HG03060 (cell line): ENCODE results near the gene NAT8.
"Not testable (repeated sequence)": the region's sequence is repeated elsewhere in the genome, so short reads cannot be mapped to it uniquely, and the experiment has no call there.

Source experiments
- ATAC-seq: cut with Tn5 transposase; IDR thresholded peaks from one replicate; pipeline ENCODE4 v1.9.1; 2021; ENCODE audit warnings: low read depth, moderate number of reproducible peaks; ENCODE audit not compliant: unreplicated experiment

The NAT8 gene, protein sequence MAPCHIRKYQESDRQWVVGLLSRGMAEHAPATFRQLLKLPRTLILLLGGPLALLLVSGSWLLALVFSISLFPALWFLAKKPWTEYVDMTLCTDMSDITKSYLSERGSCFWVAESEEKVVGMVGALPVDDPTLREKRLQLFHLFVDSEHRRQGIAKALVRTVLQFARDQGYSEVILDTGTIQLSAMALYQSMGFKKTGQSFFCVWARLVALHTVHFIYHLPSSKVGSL

DNA sequence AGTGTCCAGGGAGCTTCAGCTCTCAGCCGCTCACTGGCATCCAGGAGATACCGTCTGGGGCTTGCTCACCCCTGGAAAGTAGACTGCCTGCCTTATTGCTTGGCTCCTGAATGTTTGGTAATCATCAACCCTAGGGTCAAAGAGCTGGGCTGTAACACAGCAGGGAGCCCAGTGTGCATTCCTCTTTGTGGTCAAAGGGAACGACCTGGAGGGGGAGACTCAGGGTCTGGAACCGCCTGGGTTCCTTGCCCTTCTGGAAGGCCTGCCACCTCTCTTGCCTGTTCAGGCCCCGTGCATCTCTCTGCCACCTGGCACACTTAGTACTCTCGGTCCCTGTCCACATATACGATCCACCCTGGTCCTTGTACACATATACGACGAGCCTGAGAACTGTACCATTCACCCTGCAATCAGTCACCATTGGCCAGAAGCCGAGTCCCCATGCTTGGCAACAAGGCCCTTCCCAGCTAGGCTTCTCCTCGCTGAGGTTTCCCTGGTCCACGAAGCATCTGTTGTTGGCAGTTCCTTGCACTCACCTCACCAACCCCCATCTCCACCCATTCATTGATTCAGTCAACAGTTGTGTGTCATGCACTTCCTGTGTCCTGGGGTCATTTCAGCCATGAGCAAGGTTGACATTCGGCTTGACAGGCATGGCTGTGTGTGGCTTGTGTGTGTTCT is at the start of gene NAT8:
Gene NAT8 (minus strand): TSS at position 85 of the 681 bp plus-strand sequence. CDS start 794 bp downstream, outside the sequence.
- ATAC-seq = no peak

DNA sequence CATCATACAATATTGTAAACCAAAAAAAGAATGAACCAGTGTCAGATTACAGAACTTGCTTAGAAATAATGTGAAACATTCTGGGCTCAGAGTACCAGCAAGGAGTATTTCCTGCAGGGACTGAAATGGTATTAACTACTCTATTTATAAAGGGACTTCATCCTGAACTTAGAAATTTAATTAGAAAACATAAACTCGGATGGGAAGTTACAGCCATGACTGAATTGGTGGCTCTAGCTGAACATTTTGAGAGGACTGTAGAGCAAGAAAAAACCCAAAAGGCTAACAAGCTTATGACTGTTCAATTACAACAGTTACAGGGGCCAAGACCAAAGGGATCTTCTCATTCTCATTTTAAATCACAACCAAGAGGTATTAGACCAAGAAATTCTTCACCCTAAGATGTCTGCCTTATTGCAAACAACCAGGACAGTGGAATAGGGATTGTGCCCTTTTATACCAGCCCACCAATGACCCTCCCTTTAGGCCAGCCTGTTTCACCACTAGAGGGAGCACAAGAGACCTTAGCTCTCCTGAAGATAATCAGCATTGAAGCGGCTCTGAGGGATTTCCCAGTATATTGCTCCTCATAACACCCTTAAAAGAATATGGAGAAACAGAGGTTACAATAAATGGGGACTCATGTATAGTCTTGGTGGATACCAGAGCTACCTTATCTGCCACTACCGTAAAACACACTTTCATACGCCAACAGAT is 48.3 kb upstream of the NAT8 start:
- ATAC-seq = not testable (repeated sequence)

DNA sequence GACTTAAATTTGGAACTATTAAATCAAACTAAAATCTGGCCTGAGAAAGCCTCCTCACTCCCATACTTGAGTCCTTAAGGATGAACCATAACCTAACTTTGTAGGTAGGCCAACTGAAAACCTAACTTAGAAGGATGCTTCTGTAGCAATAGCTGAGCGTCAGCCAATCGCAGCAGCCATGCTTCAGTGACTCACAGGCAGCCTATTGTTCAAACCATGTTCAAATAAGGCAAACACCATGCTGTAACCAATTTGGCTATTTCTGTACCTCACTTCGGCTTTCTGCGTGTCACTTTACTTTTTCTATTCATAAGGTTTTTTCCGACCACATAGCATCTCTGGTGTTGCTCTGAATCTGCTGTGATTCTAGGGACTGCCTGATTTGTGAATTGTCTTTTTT is 46.3 kb upstream of the NAT8 start:
- not testable (repeated sequence) for ATAC-seq

DNA sequence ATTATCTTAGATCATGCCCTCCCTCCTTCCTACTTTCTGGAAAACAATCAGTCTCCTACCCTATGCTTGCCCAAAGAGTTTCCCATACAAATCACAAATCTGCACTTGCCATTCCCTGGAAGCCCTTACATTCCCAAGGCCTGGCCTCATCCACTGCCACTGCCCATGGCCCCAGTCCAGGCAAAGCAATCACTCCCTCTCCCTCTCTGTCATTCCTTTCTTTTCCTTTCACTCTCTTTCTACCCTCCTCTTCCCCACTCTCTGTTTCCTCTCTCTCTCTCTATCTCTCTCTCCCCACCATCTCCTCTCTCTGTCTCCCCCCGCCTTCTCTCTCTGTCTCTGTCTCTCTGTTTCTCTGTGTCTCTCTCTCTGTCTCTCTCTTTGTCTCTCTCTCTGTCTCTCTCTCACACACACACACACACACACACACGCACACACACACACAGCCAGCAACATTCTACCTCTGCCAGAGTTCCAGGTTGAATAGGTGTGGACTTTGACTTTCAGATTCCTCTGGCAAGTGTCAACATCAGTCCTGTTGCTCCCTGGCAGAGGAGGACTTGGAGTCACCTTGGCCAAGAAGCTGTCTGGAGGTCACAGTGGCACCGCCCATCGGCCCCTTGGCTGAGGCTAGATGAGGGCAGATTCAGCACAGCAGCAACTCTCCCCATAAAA is 43.7 kb upstream of the NAT8 start:
- no peak for ATAC-seq

DNA sequence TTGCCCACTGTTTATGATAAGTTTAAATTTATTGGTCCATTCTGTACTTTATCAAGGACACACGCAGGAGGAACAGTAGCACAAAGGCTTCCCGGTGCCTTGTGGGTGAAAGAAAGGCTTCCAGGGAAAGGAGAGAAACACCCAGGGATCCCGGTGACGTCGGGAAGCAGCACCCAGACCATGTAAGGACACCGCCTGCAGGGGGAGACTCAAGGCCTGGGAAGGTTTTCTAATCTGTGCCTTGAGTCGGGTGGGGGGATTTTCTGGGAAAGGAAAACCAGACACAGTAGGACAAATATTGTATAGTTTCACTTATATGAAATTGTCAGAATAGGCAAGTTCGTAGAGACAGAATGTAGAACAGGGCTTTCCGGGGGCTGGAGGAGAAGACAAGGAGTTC is 42.7 kb upstream of the NAT8 start:
- not testable (repeated sequence) for ATAC-seq

DNA sequence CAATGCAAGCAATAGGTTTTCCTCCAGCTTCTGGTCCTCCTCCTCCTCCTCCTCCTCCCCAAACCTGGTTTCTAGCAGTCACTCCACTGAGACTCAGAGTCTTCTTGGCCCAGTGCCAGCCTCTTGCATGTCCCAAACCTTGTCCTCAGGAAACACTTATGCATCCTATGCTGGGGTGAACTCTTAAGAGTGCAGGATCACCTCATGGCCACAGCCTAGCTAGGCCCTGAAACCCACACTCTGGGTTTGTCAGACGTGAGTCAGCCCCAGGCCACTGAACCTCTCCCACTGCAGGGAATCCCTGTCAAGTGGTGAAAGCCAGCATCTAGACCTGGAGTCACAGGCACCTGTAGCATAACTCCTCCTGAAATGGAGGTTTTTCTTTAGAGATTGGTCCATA is 42.1 kb upstream of the NAT8 start:
- ATAC-seq = not testable (repeated sequence)

DNA sequence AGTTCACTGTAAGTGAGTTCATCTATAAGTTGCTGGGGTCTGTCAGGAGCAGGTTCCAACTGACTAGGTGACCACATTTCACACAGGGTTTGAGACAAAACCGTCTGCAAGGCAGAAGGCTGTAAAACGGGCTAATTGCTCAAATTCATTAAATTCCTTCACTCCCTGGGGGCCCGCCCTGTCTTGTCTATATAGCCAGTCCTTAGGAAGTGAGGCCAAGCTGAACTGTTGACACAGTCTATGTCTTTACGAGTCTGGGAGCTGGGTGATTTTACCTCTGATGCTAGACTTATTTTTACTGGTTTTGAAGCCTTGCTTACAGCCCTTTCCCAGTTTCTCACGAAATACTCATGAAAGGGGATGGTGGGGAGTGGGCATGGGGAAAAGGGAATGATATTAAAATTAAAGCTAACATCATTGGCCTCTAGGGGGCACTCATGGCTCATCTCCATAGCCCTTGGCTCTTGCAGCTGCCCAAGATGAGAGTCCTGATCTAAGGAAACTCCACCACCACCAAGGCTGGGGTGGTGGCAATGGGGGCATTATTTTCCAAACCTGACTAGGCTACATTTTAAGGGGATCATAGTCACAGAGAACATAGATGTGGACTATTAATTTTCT is 37.8 kb upstream of the NAT8 start:
- ATAC-seq = not testable (repeated sequence)

DNA sequence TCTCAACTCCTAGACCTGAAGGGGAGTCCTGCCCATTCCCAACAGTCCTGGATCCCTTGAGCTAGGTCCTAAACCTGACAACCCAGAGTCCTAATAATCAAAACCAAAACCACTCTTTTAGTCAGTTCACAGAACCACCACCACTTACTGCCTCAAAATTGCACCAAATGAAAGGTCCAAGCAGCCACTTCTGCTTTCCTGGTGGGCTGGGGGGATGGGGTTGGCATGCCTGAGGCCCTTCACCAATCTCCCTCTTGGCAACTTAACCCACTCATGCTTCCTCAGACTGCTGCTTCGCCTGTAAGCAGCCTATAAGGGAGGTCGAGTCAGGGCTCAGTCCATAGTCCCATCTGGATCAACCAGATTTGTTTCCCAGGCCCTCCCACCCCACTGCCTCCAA is 37.0 kb upstream of the NAT8 start:
- ATAC-seq = not testable (repeated sequence)

DNA sequence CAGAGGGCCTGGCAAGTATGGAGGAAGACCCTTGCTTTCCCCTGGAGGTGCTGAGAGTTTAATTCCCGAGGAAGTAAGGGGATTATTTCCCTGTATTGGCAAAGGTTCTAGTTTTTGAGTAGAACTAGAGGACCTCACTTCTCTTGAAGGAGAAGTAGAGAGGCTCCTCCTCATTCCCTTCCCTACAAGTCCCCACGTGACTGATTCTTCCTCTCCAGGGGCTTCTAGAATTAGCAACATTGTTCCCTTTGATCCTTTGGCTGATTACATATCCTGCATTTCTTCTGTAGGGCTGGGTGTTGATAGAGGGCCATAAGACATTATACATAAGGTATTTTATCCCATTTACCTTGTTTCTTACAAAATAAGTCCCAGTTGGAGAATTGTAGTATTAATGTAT is 35.8 kb upstream of the NAT8 start:
- ATAC-seq = not testable (repeated sequence)

DNA sequence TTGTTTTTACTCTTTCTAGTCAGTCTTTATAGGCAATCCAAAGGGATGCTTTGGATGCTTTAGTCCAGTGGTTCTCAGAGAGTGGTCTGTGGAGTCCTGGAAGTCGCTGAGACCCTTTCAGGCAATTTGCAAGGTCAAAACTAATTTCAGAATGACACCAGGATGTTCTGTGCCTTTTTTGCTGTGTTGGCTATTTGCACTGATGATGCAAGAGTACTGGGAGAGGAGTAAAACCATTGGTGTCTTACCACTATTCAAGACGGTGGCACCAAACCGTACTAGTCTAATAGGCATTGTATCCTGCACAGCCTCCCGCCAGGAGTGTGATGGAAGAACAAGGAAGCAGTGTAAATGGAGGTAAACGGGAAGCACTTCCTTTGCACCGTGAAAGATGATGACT is 34.0 kb upstream of the NAT8 start:
- not testable (repeated sequence) for ATAC-seq

DNA sequence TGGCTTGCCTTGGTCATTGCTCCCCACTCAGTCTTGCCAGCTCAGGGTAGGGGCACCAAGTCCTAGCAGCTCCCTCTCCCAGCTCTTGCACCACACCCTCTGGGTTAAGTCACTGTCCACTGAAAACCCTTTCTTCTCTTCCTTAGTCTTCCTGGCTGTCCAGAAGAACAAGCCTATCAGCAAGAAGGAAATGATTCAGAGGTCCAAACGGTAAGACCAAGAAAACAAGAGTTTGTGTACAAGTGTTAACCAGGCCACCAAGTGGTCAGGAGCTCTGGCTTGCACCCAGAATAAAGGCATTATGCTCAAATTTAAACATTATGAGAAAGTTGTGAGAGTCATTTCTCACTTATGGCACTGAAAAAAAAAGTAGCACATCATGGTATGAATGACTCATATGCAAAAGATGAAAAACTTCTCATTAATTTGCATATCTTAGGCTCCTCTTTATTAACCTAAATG is 32.5 kb upstream of the NAT8 start:
- ATAC-seq = not testable (repeated sequence)

DNA sequence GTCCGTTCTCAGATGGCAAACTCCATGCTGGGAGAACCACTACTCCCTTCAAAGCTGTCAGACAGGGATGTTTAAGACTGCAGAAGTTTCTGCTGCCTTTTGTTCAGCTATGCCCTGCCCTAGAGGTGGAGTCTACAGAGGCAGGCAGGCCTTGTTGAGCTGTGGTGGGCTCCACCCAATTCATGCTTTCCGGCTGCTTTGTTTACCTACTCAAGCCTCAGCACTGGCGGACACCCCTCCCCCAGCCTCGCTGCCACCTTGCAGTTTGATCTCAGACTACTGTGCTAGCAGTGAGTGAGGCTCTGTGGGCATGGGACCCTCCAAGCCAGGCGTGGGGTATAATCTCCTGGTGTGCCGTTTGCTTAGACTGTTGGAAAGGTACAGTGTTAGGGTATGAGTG is 27.8 kb upstream of the NAT8 start:
- not testable (repeated sequence) for ATAC-seq

DNA sequence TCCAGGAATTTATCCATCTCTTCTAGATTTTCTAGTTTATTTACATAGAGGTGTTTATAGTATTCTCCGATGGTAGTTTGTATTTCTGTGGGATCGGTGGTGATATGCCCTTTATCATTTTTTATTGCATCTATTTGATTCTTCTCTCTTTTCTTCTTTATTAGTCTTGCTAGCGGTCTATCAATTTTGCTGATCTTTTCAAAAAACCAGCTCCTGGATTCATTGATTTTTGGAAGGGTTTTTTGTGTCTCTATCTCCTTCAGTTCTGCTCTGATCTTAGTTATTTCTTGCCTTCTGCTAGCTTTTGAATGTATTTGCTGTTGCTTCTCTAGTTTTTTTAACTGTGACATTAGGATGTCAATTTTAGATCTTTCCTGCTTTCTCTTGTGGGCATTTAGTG is 25.0 kb upstream of the NAT8 start:
- ATAC-seq = not testable (repeated sequence)

DNA sequence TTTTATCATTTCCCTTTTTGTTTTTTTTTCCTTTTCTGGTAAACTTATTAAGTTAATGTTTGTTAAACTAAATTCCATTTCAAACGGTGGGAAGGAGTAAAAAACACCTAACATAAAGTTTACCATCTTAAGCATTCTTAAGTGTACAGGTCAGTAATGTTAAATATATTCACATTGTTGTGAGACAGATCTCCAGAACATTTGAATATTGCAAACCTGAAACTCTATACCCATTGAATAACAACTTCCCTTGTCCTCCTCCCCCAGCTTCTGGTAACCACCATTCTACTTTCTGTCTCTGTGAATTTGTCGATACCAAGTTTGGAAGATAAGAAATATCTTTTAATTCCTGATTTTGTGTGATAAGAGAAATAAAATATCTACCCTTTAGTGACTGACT is 12.0 kb upstream of the NAT8 start:
- no peak for ATAC-seq

DNA sequence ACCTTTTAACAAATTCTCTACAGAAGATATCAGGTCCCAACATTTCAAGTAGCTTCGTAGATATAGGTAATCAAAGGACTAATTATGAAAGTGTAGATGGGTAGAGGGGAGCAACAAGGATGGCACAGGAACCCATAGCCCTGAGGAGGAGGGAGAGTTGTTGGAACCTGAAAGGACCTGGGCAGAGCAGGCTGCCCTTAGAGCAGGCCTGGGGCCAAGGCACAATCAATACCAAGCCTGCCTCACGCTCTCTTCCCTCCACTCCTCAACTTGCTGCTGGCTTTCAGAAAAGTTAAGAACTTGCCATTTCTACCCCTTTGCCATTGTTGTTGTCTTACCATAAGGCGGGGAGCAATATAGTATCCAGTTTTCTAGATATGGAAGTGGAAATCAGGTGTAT is 10.1 kb upstream of the NAT8 start:
- ATAC-seq = no peak

DNA sequence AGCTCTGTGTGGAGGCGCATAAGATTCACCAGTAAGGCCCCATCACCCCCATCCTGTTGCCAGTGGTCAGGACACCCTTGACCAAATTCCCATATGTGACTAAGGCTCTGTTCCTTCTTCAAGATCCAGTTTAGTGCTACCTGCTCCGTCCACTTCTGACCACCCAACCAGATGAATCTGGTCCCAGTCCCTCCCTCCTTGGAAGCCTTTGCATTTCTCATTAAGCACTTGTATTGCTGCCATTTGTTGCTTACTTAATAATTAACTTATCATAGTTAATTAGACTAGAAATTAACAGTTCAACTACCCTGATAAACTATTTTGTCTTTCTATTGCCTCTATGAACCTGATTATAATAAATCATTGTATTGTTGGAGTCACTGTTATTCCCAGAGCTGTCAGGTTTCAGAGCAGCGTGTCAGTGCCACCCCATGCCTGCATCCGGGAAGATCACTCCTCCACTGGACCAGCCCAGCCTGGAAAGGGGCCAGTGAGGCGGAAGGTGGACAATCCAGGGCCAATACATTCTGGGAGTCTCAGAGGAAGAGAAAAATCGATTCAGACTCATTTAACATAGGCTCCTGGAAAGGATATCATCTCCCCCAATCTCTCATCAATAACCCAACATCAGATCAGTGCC is 9.5 kb upstream of the NAT8 start:
- no peak for ATAC-seq

DNA sequence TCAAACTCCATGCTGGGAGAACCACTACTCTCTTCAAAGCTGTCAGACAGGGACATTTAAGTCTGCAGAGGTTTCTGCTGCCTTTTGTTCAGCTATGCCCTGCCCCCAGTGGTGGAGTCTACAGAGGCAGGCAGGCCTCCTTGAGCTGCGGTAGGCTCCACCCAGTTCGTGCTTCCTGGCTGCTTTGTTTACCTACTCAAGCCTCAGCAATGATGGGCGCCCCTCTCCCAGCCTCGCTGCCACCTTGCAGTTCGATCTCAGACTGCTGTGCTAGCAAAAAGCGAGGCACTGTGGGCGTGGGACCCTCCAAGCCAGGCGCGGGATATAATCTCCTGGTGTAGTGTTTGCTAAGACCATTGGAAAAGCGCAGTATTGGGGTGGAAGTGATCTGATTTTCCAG is 5.5 kb upstream of the NAT8 start:
- not testable (repeated sequence) for ATAC-seq

DNA sequence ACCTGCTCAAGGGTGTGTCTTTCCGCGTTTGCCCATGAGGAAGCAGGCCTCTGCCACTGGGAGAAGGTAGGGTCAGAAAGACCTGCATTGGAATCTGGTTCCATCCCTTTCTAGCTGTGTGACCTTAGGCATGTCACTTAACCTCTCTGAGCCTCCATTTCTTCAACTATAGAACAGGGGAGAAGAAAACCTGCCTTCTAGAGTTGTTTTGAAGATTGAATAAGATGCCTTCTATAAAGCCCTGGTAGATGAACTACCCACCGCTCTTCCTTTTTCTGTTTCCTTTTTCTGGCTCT is 507 bp downstream of the NAT8 start:
- ATAC-seq = no peak

DNA sequence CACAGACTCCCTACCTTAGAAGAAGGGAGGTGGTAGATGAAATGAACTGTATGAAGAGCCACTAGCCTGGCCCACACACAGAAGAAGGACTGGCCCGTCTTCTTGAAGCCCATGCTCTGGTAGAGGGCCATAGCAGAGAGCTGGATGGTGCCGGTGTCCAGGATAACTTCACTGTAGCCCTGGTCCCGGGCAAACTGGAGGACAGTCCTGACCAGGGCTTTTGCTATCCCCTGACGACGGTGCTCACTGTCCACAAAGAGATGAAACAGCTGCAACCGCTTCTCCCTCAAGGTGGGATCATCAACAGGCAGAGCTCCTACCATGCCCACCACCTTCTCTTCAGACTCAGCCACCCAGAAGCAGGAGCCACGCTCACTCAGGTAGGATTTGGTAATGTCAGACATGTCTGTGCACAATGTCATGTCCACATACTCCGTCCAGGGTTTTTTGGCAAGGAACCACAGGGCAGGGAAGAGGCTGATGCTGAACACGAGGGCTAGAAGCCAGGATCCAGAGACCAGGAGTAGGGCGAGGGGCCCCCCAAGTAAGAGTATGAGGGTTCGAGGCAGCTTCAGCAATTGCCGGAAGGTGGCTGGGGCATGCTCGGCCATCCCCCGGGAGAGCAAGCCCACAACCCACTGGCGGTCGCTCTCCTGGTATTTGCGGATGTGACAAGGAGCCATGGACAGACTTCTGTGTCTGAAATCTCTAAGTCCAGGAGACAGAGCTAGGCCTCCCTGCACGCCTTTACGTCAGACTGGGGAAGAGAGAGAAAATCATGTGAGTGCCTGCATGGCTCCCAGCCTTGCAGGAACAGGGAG is 1.1 kb downstream of the NAT8 start:
- ATAC-seq = no peak
